ENCODE results near the gene ULK3. TPM values are rescaled to one million over a fixed set of nuclear protein-coding genes. Genes with fewer than 3 reads are reported as not detected.

The ULK3 gene
- total RNA-seq, 1 experiment from 2014 or later = 48.4 TPM

- Histone ChIP-seq H3K9me3 (ENCODE audit: control insufficient read depth in 1 of 2, insufficient read depth in 1 of 2, low read depth in 1 of 2, low read length in 2 of 2) (no peaks in the 10 kb centered on the region), H2AFZ (ENCODE audit: low read depth, low read length, poor library complexity, severe bottlenecking) (no peak overlapping the region), H4K20me1 (ENCODE audit: insufficient read depth) (peaks cover 9% of the 10 kb centered on the region; the same call in 1 of the 2 replicates), H3K79me2 (ENCODE audit: insufficient read depth, low read length) (peaks cover 27% of the 10 kb centered on the region), H3K27me3 (ENCODE audit: insufficient read depth, low read length) (no peaks in the 10 kb centered on the region), H3K4me1 (ENCODE audit: control insufficient read depth in 1 of 2, insufficient read depth in 2 of 2, low read length in 2 of 2) (peaks cover 3 to 13% of the 10 kb centered on the region in 2 experiments; a peak in 3 of 4 replicates), H3K9ac (ENCODE audit: low read length) (no peak overlapping the region), H3K27ac (ENCODE audit: low read depth, low read length) (no peak overlapping the region), H3K36me3 (ENCODE audit: control insufficient read depth in 1 of 2, insufficient read depth in 2 of 2, low read length in 2 of 2) (peaks cover 1 to 15% of the 10 kb centered on the region in 2 experiments), H3K9me2 (ENCODE audit: insufficient read depth) (no peaks in the 10 kb centered on the region), H3K4me2 (ENCODE audit: low read length) (no peak overlapping the region), H3K4me3 (replicated peaks in 1 of 2; ENCODE audit: low read depth in 1 of 2, low read length in 2 of 2) (no peak overlapping the region)
- CTCF ChIA-PET = interaction anchor here (1.9 kb wide), 1 partner anchor 8 kb away, joined by 6 read pairs; no protein-coding TSS in a partner anchor
- no TSS peak for BruUV-seq (replicated peaks)
- intact Hi-C loops (cut with micrococcal nuclease) = no loop called here
- DNase-seq (ENCODE audit: low read depth, low spot score) (no peak), ATAC-seq (no peak)
- POLR2A ChIA-PET = no interaction called here
- RAD21 ChIA-PET (ENCODE audit: low non-redundant PET in 1 of 2, low total read pairs in 2 of 2, uncharacterized antibody in 2 of 2, unreplicated experiment in 2 of 2) = no interaction called here
- TF ChIP-seq, protein P1, sequence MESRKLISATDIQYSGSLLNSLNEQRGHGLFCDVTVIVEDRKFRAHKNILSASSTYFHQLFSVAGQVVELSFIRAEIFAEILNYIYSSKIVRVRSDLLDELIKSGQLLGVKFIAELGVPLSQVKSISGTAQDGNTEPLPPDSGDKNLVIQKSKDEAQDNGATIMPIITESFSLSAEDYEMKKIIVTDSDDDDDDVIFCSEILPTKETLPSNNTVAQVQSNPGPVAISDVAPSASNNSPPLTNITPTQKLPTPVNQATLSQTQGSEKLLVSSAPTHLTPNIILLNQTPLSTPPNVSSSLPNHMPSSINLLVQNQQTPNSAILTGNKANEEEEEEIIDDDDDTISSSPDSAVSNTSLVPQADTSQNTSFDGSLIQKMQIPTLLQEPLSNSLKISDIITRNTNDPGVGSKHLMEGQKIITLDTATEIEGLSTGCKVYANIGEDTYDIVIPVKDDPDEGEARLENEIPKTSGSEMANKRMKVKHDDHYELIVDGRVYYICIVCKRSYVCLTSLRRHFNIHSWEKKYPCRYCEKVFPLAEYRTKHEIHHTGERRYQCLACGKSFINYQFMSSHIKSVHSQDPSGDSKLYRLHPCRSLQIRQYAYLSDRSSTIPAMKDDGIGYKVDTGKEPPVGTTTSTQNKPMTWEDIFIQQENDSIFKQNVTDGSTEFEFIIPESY (IDR thresholded peaks at IDR 0.05; ENCODE audit: extremely low read depth, insufficient replicate concordance, low read length) = no peak
- no peak for TF ChIP-seq CEBPB (IDR thresholded peaks at IDR 0.05; ENCODE audit: low read depth)
- TF ChIP-seq MAX (IDR thresholded peaks at IDR 0.05) = no peak
- TF ChIP-seq POLR2AphosphoS5 (IDR thresholded peaks at IDR 0.05; ENCODE audit: low read depth, low read length) = no peak
- TF ChIP-seq, protein P2, sequence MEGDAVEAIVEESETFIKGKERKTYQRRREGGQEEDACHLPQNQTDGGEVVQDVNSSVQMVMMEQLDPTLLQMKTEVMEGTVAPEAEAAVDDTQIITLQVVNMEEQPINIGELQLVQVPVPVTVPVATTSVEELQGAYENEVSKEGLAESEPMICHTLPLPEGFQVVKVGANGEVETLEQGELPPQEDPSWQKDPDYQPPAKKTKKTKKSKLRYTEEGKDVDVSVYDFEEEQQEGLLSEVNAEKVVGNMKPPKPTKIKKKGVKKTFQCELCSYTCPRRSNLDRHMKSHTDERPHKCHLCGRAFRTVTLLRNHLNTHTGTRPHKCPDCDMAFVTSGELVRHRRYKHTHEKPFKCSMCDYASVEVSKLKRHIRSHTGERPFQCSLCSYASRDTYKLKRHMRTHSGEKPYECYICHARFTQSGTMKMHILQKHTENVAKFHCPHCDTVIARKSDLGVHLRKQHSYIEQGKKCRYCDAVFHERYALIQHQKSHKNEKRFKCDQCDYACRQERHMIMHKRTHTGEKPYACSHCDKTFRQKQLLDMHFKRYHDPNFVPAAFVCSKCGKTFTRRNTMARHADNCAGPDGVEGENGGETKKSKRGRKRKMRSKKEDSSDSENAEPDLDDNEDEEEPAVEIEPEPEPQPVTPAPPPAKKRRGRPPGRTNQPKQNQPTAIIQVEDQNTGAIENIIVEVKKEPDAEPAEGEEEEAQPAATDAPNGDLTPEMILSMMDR (IDR thresholded peaks at IDR 0.05 in 2 of 3, conservative IDR thresholded peaks at IDR 0.05 in 1 of 3; ENCODE audit: borderline replicate concordance in 1 of 3, insufficient read depth in 1 of 3, low read depth in 2 of 3, low read length in 2 of 3) = no peak
- no peak for TF ChIP-seq ZFX (IDR thresholded peaks at IDR 0.05)
- TF ChIP-seq EZH2 (IDR thresholded peaks at IDR 0.05) = no peak
- no peak for TF ChIP-seq EGR1 (IDR thresholded peaks at IDR 0.05; ENCODE audit: low read depth)
- TF ChIP-seq JUND (IDR thresholded peaks at IDR 0.05) = no peak
- no peak for TF ChIP-seq RAD21 (IDR thresholded peaks at IDR 0.05; ENCODE audit: low read depth)
- no peak for TF ChIP-seq ELF1 (IDR thresholded peaks at IDR 0.05; ENCODE audit: borderline replicate concordance, low read depth)
- TF ChIP-seq, protein P3, sequence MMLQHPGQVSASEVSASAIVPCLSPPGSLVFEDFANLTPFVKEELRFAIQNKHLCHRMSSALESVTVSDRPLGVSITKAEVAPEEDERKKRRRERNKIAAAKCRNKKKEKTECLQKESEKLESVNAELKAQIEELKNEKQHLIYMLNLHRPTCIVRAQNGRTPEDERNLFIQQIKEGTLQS (IDR thresholded peaks at IDR 0.05) = no peak
- no peak for TF ChIP-seq FOSL1 (IDR thresholded peaks at IDR 0.05; ENCODE audit: low read depth)
- no peak for TF ChIP-seq SRF (IDR thresholded peaks at IDR 0.05; ENCODE audit: low read depth)
These were observed 46.9 kb downstream of the ULK3 start for GRCh38 chr15:74795966-74796625.
